Measurements from ENCODE around the gene NRK.
"Not testable (repeated sequence)": the region's sequence is repeated elsewhere in the genome, so short reads cannot be mapped to it uniquely, and the experiment has no call there.

Gene NRK

GRCh38 chrX:105894721-105895120 is 72.4 kb downstream of the NRK start:
- DNase-seq (ENCODE audit: low read depth): no peak

DNA sequence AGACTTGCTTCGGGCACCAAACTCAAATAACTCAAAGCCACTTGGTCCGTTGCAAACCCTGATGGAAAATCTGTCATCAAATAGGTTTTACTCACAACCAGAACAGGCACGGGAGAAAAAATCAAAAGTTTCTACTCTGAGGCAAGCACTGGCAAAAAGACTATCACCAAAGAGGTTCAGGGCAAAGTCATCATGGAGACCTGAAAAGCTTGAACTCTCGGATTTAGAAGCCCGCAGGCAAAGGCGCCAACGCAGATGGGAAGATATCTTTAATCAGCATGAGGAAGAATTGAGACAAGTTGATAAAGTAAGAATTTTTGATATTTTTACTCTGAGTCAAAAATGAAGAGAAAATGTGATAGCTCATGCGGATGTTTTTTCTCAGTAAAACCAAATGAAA is 87.2 kb downstream of the NRK start:
- no peak for DNase-seq (ENCODE audit: low read depth)

DNA sequence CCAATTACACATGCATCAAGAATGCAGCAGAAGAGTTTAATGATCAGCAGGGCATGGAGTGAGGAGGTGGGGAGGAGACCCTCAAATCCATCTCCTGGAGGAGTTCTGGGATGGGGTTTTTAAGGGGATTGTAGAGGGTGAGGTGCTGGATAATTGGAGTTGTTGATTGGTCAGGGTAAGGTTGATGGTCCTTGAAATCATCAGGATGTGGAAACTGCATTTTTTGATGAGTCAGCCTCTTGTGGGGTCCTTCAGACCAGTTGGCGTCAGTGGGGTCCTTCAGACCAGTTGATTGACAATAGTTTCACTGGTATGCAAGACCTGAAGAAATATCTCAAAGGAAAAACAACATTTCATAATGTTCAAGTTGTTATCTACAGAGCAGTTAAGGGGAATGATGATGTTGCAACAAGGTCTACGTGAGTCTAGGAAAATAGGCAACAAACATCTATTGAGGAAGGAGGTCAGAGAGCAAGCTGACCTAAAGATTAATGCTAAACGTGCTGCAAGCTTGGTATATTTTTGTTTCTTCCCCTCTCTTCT is 88.3 kb downstream of the NRK start:
- no peak for DNase-seq (ENCODE audit: low read depth)

GRCh38 chrX:105945266-105945665 is 122.9 kb downstream of the NRK start:
- DNase-seq (ENCODE audit: low read depth): no peak

GRCh38 chrX:105969487-105969886 is 147.1 kb downstream of the NRK start:
- DNase-seq (ENCODE audit: low read depth): no peak

- DNase-seq (ENCODE audit: low read depth): no peak
These were observed 150.5 kb downstream of the NRK start for GRCh38 chrX:105972690-105973386.

- no peak for DNase-seq (ENCODE audit: low read depth)
These were observed 151.0 kb downstream of the NRK start for GRCh38 chrX:105973387-105973739.

DNA sequence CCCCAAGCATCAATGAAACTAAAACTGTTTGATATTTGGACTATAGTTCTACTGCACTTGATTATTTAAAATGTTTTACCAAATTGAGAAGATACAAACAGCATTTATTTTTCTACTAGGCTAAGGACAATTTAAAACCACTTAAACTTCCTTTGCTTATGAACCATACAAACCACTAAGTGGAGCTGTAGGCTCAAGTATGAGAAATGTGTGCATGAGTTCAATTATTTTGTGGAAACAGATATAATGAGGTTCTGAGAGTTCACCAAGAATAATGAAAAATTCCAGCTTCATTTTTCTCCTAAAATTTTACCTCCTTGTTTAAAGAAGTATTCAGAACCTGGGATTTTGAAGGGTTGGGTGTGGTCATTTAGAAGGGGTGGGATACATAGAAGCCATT is 153.0 kb downstream of the NRK start:
- DNase-seq (ENCODE audit: low read depth): no peak

- DNase-seq (ENCODE audit: low read depth): no peak
These were observed 159.6 kb downstream of the NRK start for GRCh38 chrX:105981772-105982485.

GRCh38 chrX:105988487-105988886 is 166.1 kb downstream of the NRK start:
- not testable (repeated sequence) for DNase-seq (ENCODE audit: low read depth)

DNA sequence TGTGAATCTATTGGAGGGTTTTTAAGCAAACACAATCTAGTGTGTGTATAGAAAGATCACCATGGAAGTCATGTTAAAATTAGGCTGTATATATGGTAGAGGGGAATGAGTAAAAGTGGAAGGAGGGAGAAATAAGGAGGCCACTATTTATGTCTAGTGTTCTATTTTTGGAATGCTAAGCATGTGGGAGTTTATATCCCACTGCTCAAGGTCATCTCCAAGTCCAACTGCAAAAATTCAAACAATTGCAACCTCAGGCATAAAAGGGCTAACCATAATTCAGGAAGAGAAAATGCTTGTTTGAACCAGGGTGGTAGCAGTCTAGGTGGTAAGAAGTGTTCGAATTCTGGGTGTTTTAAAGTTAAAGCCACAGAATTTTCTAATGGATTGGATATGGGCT is 177.0 kb downstream of the NRK start:
- no peak for DNase-seq (ENCODE audit: low read depth)

DNA sequence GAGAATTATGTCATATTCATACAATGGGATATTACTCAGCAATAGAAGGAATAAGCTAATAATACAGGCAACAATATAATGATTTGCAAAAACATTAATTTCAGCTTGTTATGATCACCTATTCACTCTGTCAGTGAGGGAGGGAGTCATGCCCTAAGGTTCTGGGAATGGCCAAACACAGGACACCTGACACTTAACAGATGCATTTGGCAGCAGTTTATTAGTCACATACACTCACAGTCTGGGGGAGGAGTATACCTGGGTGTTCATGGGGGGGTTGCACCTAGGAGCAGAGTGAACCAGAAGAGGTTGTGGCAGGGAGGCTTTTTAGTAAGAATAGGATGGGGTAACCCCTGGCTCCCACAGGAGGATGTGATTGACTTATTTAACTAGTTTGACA is 177.9 kb downstream of the NRK start:
- DNase-seq (ENCODE audit: low read depth): no peak

- not testable (repeated sequence) for DNase-seq (ENCODE audit: low read depth)
These were observed 178.3 kb downstream of the NRK start for GRCh38 chrX:106000609-106001008.

GRCh38 chrX:106005684-106006083 is 183.3 kb downstream of the NRK start:
- DNase-seq (ENCODE audit: low read depth): no peak

DNA sequence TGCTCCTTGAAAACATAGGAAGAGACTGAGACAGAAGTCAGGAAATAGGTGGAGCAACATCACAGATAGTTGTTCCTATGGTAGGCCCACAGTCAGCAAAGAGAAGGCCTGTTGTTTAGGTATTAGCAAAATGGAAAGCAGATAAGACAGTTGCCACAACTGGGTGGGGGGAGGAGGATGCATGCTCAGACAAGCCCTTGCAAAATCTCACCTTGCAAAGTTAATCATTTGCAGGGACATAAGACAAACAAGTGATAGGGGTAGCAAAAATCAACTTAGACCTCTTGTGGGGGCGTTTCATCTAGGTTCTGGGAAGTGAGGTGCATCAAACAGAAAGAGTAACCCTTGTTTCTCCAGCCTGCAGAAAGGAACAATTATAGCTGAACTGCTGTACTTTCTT is 185.5 kb downstream of the NRK start:
- no peak for DNase-seq (ENCODE audit: low read depth)

All from HS-27A (cell line).